ENCODE measurements around the gene CATSPERZ.

DNA sequence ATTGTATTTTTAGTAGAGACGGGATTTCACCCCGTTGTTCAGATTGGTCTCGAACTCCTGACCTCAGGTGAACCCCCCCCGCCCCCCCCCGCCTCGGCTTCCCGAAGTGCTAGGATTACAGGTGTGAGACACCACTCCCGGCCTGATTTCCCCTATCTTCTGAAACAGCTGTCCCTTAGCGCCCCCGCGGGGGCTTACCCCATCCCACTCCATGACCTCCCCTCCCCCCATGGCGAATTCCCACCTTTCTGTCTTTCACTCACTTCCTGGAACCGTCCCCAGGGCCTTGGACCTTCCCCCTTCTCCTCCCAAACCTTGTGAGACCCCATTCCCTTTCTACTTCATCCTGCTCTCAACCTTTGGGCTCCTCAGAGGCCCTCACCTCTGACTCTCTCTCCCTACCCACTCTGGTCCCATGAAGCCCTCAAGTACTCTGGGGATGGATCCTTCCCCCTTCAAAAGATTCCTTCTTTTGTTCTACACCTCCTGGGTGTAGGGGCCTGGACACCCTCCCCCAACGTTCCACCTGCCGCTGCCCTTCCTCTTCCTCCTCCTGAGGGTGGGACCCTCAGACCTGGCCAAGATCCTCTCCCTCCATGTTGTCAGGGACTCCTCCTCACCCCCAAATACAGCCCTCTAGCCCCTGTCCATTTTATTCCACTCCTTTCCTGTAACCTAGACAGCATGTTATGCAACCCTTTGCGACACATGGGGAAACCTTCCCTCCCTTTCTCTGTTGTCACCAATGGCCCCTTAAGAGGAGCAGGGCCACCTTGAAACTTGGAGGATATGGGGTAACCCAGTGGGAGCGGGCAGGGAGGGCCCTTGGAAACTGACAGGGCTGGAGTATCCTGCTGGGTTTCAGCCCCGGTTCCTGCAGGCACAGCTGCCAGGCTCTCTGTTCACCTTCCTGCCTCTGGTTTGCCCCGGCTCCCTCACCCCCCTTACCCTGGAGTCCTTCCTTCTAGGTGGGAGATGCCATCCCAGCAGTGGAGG is 18.9 kb downstream of the CATSPERZ start:
- TF ChIP-seq, protein P1, sequence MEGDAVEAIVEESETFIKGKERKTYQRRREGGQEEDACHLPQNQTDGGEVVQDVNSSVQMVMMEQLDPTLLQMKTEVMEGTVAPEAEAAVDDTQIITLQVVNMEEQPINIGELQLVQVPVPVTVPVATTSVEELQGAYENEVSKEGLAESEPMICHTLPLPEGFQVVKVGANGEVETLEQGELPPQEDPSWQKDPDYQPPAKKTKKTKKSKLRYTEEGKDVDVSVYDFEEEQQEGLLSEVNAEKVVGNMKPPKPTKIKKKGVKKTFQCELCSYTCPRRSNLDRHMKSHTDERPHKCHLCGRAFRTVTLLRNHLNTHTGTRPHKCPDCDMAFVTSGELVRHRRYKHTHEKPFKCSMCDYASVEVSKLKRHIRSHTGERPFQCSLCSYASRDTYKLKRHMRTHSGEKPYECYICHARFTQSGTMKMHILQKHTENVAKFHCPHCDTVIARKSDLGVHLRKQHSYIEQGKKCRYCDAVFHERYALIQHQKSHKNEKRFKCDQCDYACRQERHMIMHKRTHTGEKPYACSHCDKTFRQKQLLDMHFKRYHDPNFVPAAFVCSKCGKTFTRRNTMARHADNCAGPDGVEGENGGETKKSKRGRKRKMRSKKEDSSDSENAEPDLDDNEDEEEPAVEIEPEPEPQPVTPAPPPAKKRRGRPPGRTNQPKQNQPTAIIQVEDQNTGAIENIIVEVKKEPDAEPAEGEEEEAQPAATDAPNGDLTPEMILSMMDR (IDR thresholded peaks at IDR 0.05) = no peak
- no peak for TF ChIP-seq POLR2AphosphoS5 (IDR thresholded peaks at IDR 0.05)
- TF ChIP-seq POLR2A (IDR thresholded peaks at IDR 0.05) = no peak
